HG02973 (cell line): ENCODE results near the gene PIK3R4.

ENCODE experiments used
- ATAC-seq: cut with Tn5 transposase; IDR thresholded peaks from one replicate; pipeline ENCODE4 v1.9.1; 2021; ENCODE audit warnings: moderate library complexity; ENCODE audit not compliant: unreplicated experiment

PIK3R4 gene

GRCh38 chr3:130644628-130645253 is 101.9 kb downstream of the PIK3R4 start:
- ATAC-seq = no peak

GRCh38 chr3:130640027-130640426 is 106.6 kb downstream of the PIK3R4 start:
- no peak for ATAC-seq

GRCh38 chr3:130636480-130637234 is 110.0 kb downstream of the PIK3R4 start:
- ATAC-seq = no peak

DNA sequence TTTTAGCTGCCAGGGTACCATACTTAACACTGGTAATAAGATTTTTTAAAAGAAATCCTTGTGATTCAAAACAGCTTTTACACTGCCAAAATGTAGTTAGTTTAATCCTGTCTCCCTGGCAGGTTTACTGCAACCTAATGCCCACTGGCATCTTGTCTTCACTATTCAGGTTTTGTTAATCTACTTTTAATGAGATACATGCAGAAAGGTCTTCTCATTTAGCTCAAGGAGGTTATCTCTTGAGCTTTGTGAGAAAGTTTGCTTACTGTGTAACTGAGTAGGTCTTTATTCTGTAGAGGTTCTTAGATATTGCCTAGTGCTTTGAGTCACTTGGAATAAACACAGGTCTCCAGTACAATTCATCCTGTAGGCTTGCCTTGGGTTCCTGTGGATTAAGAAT is 110.7 kb downstream of the PIK3R4 start:
- no peak for ATAC-seq

GRCh38 chr3:130635285-130635684 is 111.3 kb downstream of the PIK3R4 start:
- ATAC-seq = no peak
